Measurements from ENCODE around the gene ZSWIM9.
A peak's percentile ranks its signal among the peaks of the same experiment; 100 is the strongest.
"Not testable (repeated sequence)": the region's sequence is repeated elsewhere in the genome, so short reads cannot be mapped to it uniquely, and the experiment has no call there.

The ZSWIM9 gene

GRCh38 chr19:48213959-48214358, 43.5 kb downstream of the ZSWIM9 start:
- DNase-seq (ENCODE audit: low read depth in 2 of 2): no peak

- DNase-seq (ENCODE audit: low read depth in 2 of 2): no peak
Measured at GRCh38 chr19:48216933-48217332, 46.5 kb downstream of the ZSWIM9 start.

- DNase-seq (ENCODE audit: low read depth in 2 of 2): no peak
Measured at GRCh38 chr19:48218997-48219396, 48.5 kb downstream of the ZSWIM9 start.

GRCh38 chr19:48220784-48221183, 50.3 kb downstream of the ZSWIM9 start:
- not testable (repeated sequence) for DNase-seq (ENCODE audit: low read depth in 2 of 2)

- no peak for DNase-seq (ENCODE audit: low read depth in 2 of 2)
Measured at GRCh38 chr19:48221628-48222027, 51.1 kb downstream of the ZSWIM9 start.

- no peak for DNase-seq (ENCODE audit: low read depth in 2 of 2)
Measured at GRCh38 chr19:48230555-48231129, 60.2 kb downstream of the ZSWIM9 start.

- no peak for DNase-seq (ENCODE audit: low read depth in 2 of 2)
Measured at GRCh38 chr19:48237057-48237456, 66.6 kb downstream of the ZSWIM9 start.

GRCh38 chr19:48239120-48239519, 68.6 kb downstream of the ZSWIM9 start:
- no peak for DNase-seq (ENCODE audit: low read depth in 2 of 2)

GRCh38 chr19:48239582-48240141, 69.2 kb downstream of the ZSWIM9 start:
- DNase-seq (ENCODE audit: low read depth in 2 of 2): no peak

- not testable (repeated sequence) for DNase-seq (ENCODE audit: low read depth in 2 of 2)
Measured at GRCh38 chr19:48241771-48242170, 71.3 kb downstream of the ZSWIM9 start.

- peak in 1 of 2 donors; percentile 14 for DNase-seq (ENCODE audit: low read depth in 2 of 2)
Measured at GRCh38 chr19:48244281-48244680, 73.8 kb downstream of the ZSWIM9 start.

- no peak for DNase-seq (ENCODE audit: low read depth in 2 of 2)
Measured at GRCh38 chr19:48246101-48246500, 75.6 kb downstream of the ZSWIM9 start.

- no peak for DNase-seq (ENCODE audit: low read depth in 2 of 2)
Measured at GRCh38 chr19:48247212-48247611, 76.7 kb downstream of the ZSWIM9 start.

All from stimulated activated CD8-positive, alpha-beta memory T cell treated with anti-CD3 and anti-CD28 coated beads, Interleukin-2, amount 100 ng/mL, for 1 hour (primary cell).